Measurements from ENCODE around the gene HES1. TPM values are rescaled to one million over a fixed set of nuclear protein-coding genes. Genes with fewer than 3 reads are reported as not detected.

Gene HES1
- total RNA-seq, 1 experiment from 2014 or later: 34.6 TPM

DNA sequence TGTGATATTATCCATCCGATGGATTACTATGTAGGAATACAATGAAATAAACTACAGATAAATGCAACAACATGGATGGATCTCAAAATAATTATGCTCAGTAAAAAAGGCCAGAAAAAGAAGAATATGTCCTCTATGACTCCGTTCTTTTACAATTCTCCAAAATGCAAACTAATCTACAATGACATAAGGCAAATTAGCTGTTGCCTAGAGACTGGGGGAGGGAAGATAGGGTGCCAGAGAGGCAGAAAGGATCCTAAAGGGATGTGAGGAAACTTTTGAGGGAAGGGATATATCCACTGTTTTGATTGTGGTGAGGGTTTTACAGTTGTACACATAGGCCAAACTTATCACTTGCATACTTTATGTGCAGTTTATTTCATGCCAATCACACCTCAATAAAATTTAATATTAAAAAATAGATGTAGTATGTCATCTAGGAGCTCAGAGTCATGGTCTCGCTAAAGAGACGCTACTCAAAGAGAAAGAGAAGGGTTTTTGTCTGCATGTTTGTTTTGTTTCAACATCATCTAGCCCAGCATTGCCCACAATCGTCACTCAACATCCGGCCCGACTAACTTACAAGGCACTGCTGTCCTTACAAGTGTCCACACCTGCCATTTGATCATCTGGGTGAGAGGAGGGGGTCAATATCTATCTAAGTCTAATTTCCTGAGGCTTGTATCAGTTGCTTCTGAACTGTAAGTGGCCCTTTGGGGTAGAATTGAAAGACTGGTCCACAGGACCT lies 29.5 kb downstream of the HES1 start:
- Mint-ChIP-seq H3K4me1 (ENCODE audit: insufficient read depth, unreplicated experiment) (no peaks in the 10 kb centered on the region), H3K36me3 (ENCODE audit: insufficient read depth, unreplicated experiment) (no peaks in the 10 kb centered on the region), H3K9me3 (ENCODE audit: unreplicated experiment) (no peaks in the 10 kb centered on the region), H3K27me3 (ENCODE audit: insufficient read depth, unreplicated experiment) (peaks cover 30% of the 10 kb centered on the region), H3K27ac (ENCODE audit: low read depth, unreplicated experiment) (no peak overlapping the region), H3K4me3 (ENCODE audit: unreplicated experiment) (no peak overlapping the region)
- BruUV-seq (replicated peaks): no TSS peak
- no peak for DNase-seq (ENCODE audit: unreplicated experiment)
- CTCF ChIA-PET: no interaction called here
- intact Hi-C loops (cut with micrococcal nuclease): no loop called here
- TF ChIP-seq, protein P1, sequence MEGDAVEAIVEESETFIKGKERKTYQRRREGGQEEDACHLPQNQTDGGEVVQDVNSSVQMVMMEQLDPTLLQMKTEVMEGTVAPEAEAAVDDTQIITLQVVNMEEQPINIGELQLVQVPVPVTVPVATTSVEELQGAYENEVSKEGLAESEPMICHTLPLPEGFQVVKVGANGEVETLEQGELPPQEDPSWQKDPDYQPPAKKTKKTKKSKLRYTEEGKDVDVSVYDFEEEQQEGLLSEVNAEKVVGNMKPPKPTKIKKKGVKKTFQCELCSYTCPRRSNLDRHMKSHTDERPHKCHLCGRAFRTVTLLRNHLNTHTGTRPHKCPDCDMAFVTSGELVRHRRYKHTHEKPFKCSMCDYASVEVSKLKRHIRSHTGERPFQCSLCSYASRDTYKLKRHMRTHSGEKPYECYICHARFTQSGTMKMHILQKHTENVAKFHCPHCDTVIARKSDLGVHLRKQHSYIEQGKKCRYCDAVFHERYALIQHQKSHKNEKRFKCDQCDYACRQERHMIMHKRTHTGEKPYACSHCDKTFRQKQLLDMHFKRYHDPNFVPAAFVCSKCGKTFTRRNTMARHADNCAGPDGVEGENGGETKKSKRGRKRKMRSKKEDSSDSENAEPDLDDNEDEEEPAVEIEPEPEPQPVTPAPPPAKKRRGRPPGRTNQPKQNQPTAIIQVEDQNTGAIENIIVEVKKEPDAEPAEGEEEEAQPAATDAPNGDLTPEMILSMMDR (IDR thresholded peaks at IDR 0.05; ENCODE audit: unreplicated experiment): no peak
- POLR2A ChIA-PET: interaction anchor here (0.9 kb wide), 1 partner anchor 23 kb away, joined by 3 read pairs; no protein-coding TSS in a partner anchor

DNA sequence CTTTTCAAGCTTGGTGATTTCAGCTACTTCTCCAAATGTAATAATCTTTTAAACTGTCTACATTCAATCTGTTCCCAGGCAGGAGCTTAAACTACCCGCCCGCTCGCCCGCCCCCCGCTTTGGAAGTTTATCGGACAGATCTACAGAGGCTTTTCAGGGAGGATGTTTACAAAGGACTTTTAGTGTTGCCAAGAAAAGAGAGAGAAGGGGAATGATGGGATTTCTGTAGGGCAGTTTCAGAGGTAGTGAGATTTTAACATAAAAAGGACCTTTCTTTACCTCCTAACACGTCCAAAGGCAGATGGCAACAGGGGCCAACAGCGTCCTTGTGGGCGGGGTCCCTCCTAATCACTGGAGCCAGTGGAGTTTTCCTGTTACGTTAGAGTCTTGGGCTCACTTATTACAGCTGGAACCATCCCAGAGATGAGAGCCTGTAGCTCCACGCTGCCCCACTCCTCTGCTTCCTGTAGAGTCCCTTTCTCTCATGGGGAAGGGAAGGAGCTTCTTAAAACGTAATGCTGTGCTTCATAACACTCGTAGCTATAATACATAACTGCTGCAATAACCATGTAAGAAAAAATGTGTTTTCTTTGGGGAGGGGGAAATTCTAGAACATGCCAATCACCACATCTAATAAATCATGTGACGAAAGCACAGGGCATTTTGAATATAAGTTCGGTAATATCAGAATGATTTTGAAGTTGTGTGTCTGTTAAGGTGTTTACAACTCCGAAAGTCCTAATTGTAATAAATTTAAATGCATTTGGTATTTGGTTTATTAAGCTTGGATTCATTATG lies 30.9 kb downstream of the HES1 start:
- TF ChIP-seq, protein P1 (IDR thresholded peaks at IDR 0.05; ENCODE audit: unreplicated experiment): no peak
- no peak for DNase-seq (ENCODE audit: unreplicated experiment)
- Mint-ChIP-seq H3K4me3 (ENCODE audit: unreplicated experiment) (no peak overlapping the region), H3K36me3 (ENCODE audit: insufficient read depth, unreplicated experiment) (no peaks in the 10 kb centered on the region), H3K9me3 (ENCODE audit: unreplicated experiment) (no peaks in the 10 kb centered on the region), H3K27ac (ENCODE audit: low read depth, unreplicated experiment) (no peak overlapping the region), H3K27me3 (ENCODE audit: insufficient read depth, unreplicated experiment) (peaks cover 30% of the 10 kb centered on the region), H3K4me1 (ENCODE audit: insufficient read depth, unreplicated experiment) (no peaks in the 10 kb centered on the region)
- ChIA-PET CTCF (interaction anchor here (0.6 to 2.3 kb wide), 16 partner anchors 9 to 538 kb away, joined by 3 to 15 read pairs (median 3); partner anchors contain the start of gene GP5), POLR2A (interaction anchor here (0.5 to 1.5 kb wide), 3 partner anchors 92 to 149 kb away, joined by 3 to 5 read pairs (median 3); no protein-coding TSS in a partner anchor)
- no TSS peak for BruUV-seq (replicated peaks)
- intact Hi-C loops (cut with micrococcal nuclease): no loop called here

DNA sequence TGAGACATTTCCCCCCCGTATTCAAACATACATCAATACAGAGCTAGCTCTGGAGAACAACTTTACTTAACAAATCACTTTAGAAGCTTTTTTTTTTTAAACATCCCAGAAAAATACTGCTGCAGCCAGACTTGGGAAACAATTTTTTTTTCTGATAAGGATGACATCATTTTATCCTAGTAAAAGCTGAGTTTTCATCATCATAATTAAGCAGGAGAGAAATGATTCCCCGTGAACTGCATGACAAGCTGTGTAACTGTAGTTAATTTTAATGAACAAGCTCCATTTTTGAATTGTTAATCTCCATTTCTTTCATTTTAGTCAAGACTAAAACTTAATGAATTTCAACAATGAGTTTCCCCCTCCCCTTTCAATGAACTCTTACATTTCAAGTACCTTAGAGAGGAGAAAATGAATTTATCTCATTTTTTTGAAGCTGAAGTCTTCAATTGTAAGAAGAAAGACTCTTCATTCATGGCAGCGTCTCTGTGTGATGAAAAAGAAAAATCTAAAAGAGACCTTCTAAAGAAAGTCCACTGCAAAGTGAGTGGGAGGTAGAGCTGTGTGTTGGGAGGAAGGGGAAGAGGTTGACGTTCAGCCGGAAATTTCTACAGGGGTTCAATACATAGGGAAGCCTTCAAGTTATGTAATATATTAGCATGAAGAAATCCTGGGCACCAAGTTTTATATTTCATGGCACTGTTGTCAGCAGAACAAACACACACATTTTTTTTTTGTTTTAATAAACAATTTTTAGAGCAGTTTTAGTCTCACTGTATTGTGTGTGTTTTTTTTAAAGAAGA lies 31.7 kb downstream of the HES1 start:
- CTCF ChIA-PET: interaction anchor here (0.6 to 2.3 kb wide), 17 partner anchors 9 to 518 kb away, joined by 3 to 15 read pairs (median 4); partner anchors contain the start of gene GP5
- H3K9me3 Mint-ChIP-seq (ENCODE audit: unreplicated experiment): no peaks in the 10 kb centered on the region
- no peaks in the 10 kb centered on the region for H3K4me1 Mint-ChIP-seq (ENCODE audit: insufficient read depth, unreplicated experiment)
- TF ChIP-seq, protein P1 (IDR thresholded peaks at IDR 0.05; ENCODE audit: unreplicated experiment): no peak
- H3K36me3 Mint-ChIP-seq (ENCODE audit: insufficient read depth, unreplicated experiment): no peaks in the 10 kb centered on the region
- H3K4me3 Mint-ChIP-seq (ENCODE audit: unreplicated experiment): no peak overlapping the region
- no TSS peak for BruUV-seq (replicated peaks)
- no peak overlapping the region for H3K27ac Mint-ChIP-seq (ENCODE audit: low read depth, unreplicated experiment)
- intact Hi-C loops (cut with micrococcal nuclease): loop anchor here (1.0 kb wide), 1 partner anchor 148 kb away; no protein-coding TSS in a partner anchor
- peaks cover 30% of the 10 kb centered on the region for H3K27me3 Mint-ChIP-seq (ENCODE audit: insufficient read depth, unreplicated experiment)
- POLR2A ChIA-PET: interaction anchor here (0.7 to 1.5 kb wide), 2 partner anchors 9 to 148 kb away, joined by 3 to 5 read pairs; no protein-coding TSS in a partner anchor
- no peak for DNase-seq (ENCODE audit: unreplicated experiment)

All from MCF 10A (cell line).